ENCODE measurements around the gene S100A9. TPM values are rescaled to one million over a fixed set of nuclear protein-coding genes. Genes with fewer than 3 reads are reported as not detected.

S100A9 gene
- total RNA-seq, 1 donor from 2014 or later: 4.2 TPM

DNA sequence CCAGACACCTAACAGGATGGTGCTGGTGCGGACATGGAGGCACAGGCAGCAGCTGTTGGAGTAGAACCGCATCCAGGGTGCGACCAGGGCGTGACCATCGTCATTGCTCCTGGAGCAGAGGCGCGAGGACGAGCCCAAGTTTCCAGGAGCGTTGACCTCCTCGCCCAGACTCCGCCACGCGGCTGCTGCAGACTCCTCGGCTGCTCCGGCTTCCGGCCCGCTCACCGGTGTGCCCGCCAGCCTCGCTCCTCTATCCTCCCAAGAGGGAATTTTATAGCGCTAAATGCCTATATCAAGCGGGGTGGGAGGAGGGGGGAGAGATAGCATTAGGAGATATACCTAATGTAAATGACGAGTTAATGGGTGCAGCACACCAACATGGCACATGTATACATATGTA is 23.1 kb downstream of the S100A9 start:
- no peak overlapping the region for H3K4me3 Mint-ChIP-seq
- peaks cover 19% of the 10 kb centered on the region for H3K9me3 Mint-ChIP-seq
- no peak overlapping the region for H3K27ac Mint-ChIP-seq
- no peaks in the 10 kb centered on the region for H3K36me3 Mint-ChIP-seq
- H3K4me1 Mint-ChIP-seq: no peaks in the 10 kb centered on the region
- TF ChIP-seq, protein P1, sequence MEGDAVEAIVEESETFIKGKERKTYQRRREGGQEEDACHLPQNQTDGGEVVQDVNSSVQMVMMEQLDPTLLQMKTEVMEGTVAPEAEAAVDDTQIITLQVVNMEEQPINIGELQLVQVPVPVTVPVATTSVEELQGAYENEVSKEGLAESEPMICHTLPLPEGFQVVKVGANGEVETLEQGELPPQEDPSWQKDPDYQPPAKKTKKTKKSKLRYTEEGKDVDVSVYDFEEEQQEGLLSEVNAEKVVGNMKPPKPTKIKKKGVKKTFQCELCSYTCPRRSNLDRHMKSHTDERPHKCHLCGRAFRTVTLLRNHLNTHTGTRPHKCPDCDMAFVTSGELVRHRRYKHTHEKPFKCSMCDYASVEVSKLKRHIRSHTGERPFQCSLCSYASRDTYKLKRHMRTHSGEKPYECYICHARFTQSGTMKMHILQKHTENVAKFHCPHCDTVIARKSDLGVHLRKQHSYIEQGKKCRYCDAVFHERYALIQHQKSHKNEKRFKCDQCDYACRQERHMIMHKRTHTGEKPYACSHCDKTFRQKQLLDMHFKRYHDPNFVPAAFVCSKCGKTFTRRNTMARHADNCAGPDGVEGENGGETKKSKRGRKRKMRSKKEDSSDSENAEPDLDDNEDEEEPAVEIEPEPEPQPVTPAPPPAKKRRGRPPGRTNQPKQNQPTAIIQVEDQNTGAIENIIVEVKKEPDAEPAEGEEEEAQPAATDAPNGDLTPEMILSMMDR (IDR thresholded peaks at IDR 0.05; ENCODE audit: unreplicated experiment): no peak
- H3K27me3 Mint-ChIP-seq (ENCODE audit: low read depth): peaks cover 33% of the 10 kb centered on the region
- no peak for DNase-seq (ENCODE audit: low spot score in 2 of 2, unreplicated experiment in 2 of 2)

DNA sequence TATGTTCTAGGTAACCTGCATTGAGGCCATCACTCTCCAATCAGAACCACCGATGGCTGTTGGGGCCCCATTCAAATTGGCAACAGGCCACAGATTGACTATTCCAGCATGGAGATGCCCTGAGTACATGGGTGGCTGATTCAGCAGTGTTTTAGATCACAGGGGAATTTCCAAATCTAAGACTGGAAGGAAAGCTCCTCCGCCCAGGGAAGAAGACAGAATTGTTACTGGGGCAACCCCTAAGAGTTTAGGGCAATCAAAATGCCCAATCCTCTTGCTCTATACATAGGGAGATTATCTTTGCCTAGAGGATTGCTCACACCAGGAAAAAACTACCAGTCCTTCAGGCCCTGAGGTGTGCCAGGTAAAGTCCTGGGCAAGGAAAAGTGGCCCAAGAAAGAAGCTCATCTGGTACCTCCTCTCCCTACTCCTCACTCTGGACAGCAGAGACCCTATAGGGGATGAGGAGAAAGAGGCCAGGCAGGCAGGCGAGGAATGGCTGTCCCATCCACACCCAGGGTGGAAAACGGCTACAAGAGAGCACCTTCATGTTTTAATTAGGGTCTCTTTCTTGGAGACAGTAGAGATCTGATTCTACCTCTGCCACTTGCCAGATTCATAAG is 27.4 kb downstream of the S100A9 start:
- H3K27ac Mint-ChIP-seq: no peak overlapping the region
- no peak overlapping the region for H3K4me3 Mint-ChIP-seq
- H3K36me3 Mint-ChIP-seq: no peaks in the 10 kb centered on the region

DNA sequence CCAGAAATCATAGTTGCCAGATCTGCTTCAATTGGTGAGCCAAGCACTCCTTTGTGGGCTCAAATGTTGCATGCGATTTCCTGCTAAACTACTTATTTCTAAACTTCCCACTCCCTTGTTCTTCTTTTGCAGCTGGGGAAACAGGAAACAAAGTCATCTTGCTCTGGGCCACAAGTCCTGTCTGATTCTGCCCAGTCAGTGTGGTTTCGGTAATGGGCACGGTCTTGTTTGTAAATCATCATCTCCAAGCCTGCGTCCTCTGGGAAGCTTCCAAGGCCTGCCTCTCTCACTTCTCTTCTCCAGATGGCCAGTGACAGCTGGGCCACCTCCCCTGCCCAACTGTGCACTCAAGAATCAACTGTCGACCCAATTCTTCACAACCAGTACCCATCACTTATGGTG is 28.8 kb downstream of the S100A9 start:
- Mint-ChIP-seq H3K27ac (no peak overlapping the region), H3K36me3 (no peaks in the 10 kb centered on the region), H3K4me3 (no peak overlapping the region), H3K9me3 (peaks cover 13% of the 10 kb centered on the region), H3K27me3 (ENCODE audit: low read depth) (peaks cover 46% of the 10 kb centered on the region), H3K4me1 (no peaks in the 10 kb centered on the region)
- TF ChIP-seq, protein P1 (IDR thresholded peaks at IDR 0.05; ENCODE audit: unreplicated experiment): no peak
- no peak for DNase-seq (ENCODE audit: low spot score in 2 of 2, unreplicated experiment in 2 of 2)

More for the DNA sequence above, 27.4 kb downstream of the S100A9 start:
- TF ChIP-seq, protein P1 (IDR thresholded peaks at IDR 0.05; ENCODE audit: unreplicated experiment): no peak
- DNase-seq (ENCODE audit: low spot score in 2 of 2, unreplicated experiment in 2 of 2): no peak
- H3K9me3 Mint-ChIP-seq: peaks cover 19% of the 10 kb centered on the region
- H3K27me3 Mint-ChIP-seq (ENCODE audit: low read depth): peaks cover 43% of the 10 kb centered on the region
- no peaks in the 10 kb centered on the region for H3K4me1 Mint-ChIP-seq

DNA sequence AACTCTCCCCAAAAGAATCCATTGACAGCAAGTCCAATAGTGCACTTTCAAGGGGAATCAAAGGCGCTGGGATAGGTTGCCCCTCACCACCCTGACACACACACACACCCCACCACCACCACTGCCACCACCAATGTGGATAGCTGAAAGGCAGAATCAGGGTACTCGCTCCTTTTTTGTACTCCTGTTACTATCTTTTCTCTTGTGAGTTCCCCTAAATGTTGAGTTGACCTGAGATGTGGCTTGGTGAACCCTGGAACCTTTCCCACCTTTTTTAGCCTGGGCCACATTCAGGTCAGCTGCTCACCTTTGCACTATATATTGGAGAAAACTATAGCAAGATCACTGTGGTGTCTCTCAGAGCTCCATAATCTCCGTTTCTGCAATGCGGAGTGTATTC is 29.3 kb downstream of the S100A9 start:
- Mint-ChIP-seq H3K9me3 (peaks cover 8% of the 10 kb centered on the region), H3K4me1 (no peaks in the 10 kb centered on the region), H3K36me3 (no peaks in the 10 kb centered on the region), H3K4me3 (no peak overlapping the region), H3K27me3 (ENCODE audit: low read depth) (peaks cover 46% of the 10 kb centered on the region), H3K27ac (no peak overlapping the region)
- no peak for DNase-seq (ENCODE audit: low spot score in 2 of 2, unreplicated experiment in 2 of 2)
- TF ChIP-seq, protein P1 (IDR thresholded peaks at IDR 0.05; ENCODE audit: unreplicated experiment): no peak

DNA sequence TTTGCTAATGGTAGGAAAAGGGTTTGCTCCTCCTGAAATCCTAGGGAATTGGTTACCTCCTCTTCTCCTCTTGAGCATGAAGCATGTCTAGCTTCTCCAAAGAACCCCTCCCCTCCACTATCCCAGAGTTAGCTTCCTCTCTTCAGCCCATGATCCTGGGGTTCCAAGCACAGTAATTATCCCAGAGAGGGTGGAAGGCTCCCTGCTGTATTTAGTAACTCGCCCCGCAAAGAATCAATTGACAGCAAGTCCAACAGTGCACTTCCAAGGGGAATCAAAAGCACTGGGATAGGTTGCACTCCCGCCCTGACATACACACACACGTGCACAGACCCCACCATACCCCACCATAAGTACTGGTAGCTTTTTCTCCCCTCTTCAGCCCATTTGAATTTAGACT is 30.1 kb downstream of the S100A9 start:
- H3K4me3 Mint-ChIP-seq: no peak overlapping the region
- H3K27ac Mint-ChIP-seq: no peak overlapping the region
- H3K27me3 Mint-ChIP-seq (ENCODE audit: low read depth): peaks cover 46% of the 10 kb centered on the region
- peaks cover under 1% of the 10 kb centered on the region for H3K9me3 Mint-ChIP-seq
- H3K4me1 Mint-ChIP-seq: no peaks in the 10 kb centered on the region
- DNase-seq (ENCODE audit: low spot score in 2 of 2, unreplicated experiment in 2 of 2): no peak
- TF ChIP-seq, protein P1 (IDR thresholded peaks at IDR 0.05; ENCODE audit: unreplicated experiment): no peak
- H3K36me3 Mint-ChIP-seq: no peaks in the 10 kb centered on the region

DNA sequence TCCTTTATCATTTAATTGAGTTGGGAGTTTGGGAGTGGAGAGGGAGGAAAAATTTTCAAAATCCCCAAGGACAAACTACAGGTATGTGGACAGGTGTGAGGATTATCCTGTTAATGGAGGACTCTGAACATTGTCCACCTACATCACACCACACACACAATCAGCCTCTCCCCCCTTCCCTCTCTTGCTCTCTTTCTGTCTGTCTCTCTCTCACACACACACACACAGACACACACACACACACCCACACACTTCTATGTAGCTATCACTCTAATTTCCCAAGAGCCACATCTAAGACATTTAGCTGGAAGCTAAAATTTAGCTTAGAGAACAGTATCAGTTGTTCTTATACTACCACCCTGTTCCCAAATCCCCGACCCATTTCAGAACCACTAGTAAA is 31.7 kb downstream of the S100A9 start:
- no peak overlapping the region for H3K27ac Mint-ChIP-seq

More for the DNA sequence above, 31.7 kb downstream of the S100A9 start:
- no peaks in the 10 kb centered on the region for H3K36me3 Mint-ChIP-seq
- DNase-seq (ENCODE audit: low spot score in 2 of 2, unreplicated experiment in 2 of 2): no peak
- H3K4me3 Mint-ChIP-seq: no peak overlapping the region
- H3K9me3 Mint-ChIP-seq: no peaks in the 10 kb centered on the region
- TF ChIP-seq, protein P1 (IDR thresholded peaks at IDR 0.05; ENCODE audit: unreplicated experiment): no peak
- H3K4me1 Mint-ChIP-seq: no peaks in the 10 kb centered on the region
- H3K27me3 Mint-ChIP-seq (ENCODE audit: low read depth): peaks cover 42% of the 10 kb centered on the region
